HG03060 (cell line): ENCODE data around the gene CREB1.
"Not testable (repeated sequence)": the region's sequence is repeated elsewhere in the genome, so short reads cannot be mapped to it uniquely, and the experiment has no call there.

Source experiments
- ATAC-seq: cut with Tn5 transposase; IDR thresholded peaks from one replicate; pipeline ENCODE4 v1.9.1; 2021; ENCODE audit warnings: low read depth, moderate number of reproducible peaks; ENCODE audit not compliant: unreplicated experiment

The CREB1 gene

DNA sequence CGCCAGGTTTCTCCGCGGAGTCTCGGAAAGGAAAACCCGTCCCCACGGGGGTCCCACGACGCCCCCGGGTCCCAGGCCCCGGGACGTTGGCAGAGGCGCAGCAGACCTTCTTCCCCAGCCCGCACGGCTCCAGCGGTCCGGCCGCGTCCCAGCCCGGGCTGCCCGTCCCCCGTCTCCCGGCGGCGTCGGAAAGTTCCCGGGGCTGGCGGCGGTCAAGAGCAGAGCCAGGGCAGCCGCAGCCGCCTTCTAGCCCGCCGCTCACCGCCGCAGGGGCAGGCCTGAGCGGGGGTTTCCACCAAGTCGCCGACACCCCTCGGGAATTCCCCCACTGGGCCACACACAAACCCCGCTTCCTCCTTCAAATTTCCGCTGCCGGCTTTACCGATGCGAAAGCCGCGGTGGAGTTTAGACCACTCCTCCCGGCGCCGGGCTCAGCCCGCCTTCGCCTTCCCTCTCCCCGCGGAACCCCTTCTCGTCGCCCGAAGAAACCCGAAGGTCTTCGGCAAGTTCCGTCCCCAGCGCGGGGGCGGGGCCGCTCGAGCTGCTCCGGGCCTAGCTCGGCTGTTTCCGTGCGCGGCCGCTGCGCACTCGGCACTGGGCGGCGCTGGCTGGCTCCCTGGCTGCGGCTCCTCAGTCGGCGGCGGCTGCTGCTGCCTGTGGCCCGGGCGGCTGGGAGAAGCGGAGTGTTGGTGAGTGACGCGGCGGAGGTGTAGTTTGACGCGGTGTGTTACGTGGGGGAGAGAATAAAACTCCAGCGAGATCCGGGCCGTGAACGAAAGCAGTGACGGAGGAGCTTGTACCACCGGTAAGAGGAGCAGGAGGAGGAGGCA, at the start of gene CREB1:
Gene CREB1, plus strand, starts transcription at position 633 of the 830 bp plus-strand sequence. CDS start 25,674 bp downstream, outside the sequence.
- ATAC-seq, result peak; percentile 67

GRCh38 chr2:207480521-207481040, 49.2 kb upstream of the CREB1 start:
- no peak for ATAC-seq

DNA sequence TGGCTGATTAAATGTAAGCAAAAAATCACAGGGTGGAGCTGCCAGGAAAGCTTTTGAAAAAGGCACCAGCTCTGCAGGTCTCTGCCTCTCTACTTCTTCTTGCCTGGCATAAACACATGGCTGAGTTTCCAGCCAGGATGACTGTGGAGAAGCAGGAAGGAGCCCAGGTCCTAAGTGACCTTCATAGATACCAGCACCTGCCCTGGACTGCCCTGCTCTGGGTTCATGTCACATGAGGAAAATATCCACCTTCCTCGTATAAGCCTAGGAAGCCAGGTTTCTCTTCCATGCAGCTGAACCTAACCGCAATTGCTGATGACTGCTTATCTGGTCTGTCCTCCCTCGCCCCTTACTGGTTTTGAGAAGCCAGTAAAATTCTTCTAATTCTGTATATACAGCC, 47.8 kb upstream of the CREB1 start:
- no peak for ATAC-seq

DNA sequence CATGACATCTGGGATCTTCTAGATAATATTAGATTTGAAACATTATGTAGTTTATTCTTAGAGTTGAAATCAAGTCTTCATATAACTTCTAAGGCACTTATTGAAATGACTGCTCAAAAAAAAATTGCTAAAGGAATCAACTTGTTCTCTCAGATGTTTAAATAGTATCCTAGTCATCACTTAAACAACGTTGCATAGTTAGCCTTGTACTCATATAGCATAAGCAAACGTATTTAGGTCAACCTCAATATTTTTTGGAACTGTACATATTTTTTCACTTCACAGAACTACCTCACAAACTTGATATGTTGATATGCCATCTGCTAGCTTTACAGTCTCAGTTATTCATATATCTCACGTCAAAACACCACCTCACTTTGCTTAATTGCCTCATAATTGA, 47.1 kb upstream of the CREB1 start:
- ATAC-seq, result no peak

GRCh38 chr2:207483066-207483465, 46.7 kb upstream of the CREB1 start:
- ATAC-seq, result no peak

DNA sequence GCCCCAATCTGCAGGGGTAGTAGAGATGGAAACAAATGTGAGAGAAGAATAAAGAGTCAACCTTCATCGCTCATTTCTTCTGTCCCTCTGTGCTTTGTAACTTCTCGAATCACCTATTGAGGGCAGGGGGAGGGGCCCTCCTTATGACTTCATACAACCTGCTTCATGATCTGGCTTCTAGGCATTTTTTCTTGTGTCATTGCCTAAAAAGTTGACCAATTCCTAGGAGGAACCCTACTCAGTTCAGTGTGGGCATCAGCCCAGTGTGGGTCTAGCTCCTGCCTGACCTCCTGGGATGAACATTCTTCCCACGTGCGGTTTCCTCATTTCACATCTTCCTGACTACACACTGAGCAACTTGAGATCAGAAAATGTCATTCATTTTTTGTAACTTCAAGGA, 46.3 kb upstream of the CREB1 start:
- ATAC-seq, result no peak

DNA sequence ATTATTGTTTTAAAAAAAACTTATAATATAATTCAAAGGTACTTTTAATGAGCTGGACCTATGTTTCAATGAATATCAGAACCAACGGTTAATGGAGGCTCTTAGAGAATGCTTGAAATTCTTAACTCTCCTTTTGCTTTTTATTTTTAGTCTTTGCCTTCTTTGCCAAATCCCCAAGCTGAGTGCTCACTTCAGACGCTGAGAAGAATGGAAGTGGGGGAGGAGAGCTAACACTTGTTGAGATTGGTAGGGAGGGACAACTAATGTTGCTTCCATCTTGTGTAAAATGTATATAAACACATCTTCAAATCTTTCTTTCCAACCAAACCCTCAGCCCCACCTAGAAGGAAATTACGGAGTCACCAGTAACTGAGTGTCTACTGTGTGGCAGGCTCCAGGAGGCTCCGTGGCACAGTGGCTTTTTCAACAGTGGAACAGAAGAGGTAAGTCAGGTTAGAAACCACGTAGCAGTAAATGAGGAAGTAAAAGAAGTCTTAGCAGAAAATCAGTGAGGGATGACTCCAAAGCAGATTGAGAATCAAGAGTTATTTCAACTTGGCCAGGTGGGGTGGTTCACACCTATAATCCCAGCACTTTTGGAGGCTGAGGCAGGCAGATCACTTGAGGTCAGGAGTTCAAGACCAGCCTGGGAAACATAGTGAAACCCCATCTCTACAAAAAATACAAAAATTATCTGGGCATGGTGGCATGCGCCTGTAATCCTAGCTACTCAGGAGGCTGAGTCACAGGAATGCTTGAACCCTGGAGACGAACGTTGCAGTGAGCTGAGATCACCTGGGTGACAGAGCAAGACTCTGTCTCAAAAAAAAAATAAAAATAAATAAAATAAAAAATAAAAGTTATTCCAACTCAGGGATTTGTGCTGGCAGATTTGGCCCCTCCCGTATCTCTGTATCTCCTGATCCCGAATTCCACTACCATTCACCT, 45.0 kb upstream of the CREB1 start:
- no peak for ATAC-seq

DNA sequence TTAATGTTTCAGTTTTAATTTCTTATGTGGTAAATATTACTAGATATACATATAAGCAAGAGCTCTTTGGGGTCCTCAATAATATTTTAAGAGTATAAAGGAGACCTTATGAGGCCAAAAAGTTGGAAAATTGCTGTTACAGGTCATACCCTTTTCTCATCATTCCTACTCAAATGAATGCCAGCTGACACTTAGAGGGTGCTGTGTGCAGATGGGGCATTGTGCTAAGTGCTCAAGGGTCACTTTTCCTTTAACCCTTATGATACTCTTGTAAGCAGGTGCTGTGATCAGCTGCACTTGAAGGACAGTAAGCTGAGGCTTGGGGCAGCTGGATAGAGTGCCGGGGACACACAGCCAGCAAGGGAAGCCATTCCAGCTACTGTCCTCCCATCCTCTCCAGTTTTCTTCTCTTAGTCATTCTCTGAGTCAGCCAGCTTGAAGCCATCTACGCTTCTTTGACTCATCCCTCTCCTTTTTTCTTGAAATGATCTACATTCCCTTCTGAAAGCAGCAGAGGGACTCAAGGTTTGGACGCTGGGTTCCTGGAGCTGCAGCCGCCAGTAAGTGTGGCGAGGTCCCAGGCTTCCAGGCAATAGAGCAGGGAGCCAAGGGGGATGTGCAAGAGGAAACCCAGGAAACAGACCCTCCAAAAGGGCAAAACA, 42.0 kb upstream of the CREB1 start:
- no peak for ATAC-seq

GRCh38 chr2:207489251-207489650, 40.5 kb upstream of the CREB1 start:
- ATAC-seq, result no peak

GRCh38 chr2:207490441-207490840, 39.3 kb upstream of the CREB1 start:
- no peak for ATAC-seq

GRCh38 chr2:207491086-207491485, 38.7 kb upstream of the CREB1 start:
- no peak for ATAC-seq

- ATAC-seq, result no peak
Observed at GRCh38 chr2:207491956-207492355, 37.8 kb upstream of the CREB1 start.

DNA sequence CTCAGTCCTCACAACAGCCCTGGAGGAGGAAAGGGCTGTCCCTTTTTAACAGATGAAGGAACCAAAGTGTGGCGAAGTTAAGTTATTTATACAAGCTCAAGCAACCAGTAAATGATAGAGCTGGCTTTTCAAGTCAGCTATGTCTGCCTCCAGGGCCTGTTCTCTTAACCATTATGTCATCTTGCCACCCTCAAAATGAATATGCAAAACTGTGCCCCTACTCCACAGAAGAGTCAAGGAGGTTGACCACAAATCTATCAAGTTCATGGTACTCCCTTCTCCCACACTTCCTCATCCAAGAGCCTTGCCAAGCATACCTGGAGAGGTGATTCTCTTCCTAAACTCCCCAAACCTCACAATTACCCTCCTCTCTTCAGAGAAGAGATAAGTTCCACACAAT, 37.3 kb upstream of the CREB1 start:
- ATAC-seq, result no peak

GRCh38 chr2:207494137-207494536, 35.6 kb upstream of the CREB1 start:
- no peak for ATAC-seq

DNA sequence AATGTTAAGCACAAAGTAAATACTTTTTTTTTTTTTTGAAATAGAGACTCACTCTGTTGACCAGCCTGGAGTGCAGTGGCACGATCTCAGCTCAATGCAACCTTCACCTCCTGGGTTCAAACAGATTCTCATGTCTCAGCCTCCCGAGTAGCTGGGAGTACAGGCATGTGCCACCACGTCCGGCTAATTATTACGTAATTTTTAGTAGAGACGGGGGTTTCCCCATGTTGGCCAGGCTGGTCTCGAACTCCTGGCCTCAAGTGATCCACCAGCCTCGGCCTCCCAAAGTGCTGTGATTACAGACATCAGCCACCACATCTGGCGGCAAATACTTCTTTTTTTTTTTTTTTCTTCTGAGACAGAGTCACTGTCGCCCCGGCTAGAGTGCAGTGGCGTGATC, 32.8 kb upstream of the CREB1 start:
- ATAC-seq, result not testable (repeated sequence)

DNA sequence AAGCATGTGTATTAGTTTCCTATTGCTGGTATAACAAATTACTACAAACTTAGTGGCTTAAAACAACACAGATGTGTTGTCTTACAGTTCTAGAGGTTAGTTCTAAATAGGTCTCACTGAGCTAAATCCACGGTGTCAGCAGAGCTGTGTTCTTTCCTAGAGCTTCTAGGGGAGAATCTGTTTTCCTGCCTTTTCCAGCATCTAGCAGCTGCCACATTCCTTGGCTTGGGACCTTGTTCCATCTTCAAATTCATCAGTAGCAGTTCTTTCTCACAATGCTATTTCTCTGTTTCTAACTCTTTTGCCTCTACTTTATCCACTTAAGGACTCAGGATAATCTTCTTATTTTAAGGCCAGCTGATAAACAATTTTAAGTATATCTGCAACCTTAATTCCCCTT, 32.2 kb upstream of the CREB1 start:
- ATAC-seq, result no peak

DNA sequence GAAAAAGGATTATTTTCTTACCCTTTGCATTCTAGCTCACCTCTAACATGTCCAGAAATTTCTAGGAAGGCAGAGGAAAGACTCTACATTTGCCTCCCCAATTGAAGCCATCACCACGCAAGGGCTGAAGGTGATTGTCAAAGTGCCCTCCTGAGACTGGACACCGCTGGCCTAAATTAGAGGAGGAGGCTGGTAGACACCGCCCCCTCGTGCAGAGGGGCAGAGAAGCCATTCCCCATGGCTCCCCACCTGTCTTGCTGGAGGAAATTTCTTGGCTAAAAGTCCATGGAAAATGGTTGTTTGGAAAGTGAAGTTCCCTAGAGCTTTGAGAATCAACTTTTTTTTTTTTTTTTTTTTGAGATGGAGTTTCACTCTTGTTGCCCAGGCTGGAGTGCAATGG, 31.3 kb upstream of the CREB1 start:
- no peak for ATAC-seq

GRCh38 chr2:207499114-207499513, 30.6 kb upstream of the CREB1 start:
- no peak for ATAC-seq

DNA sequence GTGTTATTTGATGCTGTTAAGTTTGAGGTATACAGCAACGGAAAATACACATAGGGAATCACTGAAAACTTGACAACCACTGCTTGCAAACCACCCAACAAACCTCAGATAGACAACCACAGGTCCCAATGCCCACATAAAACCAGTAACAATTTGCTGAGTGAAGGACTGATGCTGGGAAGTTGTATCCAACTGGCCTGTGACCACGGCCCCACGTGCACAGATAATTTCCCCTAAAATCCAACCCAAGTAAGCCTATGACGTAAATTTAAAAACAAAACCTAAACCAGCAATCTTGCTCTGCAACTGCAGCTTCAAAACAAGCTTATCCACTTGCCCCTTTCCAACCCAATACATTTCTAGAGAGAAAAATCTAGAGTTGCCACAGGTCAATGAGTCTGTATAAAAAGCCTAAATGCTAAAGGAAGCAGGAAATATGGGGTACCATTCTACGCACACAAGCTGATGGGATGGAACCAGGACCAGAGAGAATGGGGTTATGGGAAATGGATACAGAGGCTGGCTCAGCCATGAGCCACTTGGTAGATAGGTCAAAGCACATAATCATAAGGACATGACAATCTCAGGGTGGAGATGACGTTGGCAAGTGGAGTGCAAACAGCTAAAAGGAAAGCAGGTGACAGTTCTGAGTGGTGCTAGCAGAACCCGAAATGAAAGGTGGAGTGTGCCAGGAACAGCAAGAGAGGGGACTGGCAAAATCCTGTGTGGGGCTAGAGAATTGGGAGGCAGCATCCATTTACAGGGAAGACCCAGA, 27.8 kb upstream of the CREB1 start:
- ATAC-seq, result no peak
